Keratinocyte (primary cell): ENCODE data around the gene CUTA. TPM values are rescaled to one million over a fixed set of nuclear protein-coding genes. Genes with fewer than 3 reads are reported as not detected.

Experiments used
- DNase-seq: peaks from one replicate; pipeline ENCODE4 v3.0.0-alpha.2; 2011; ENCODE audit warnings: low read depth, missing footprints, low spot score
- FAIRE-seq: peaks from 2 replicates; lab custom pipeline; 2011; peaks lifted over from hg19 to GRCh38; lab: Jason Lieb, UNC
- H2AFZ ChIP-seq: 2 replicates; pipeline ENCODE4 v1.6.0; 2012; ENCODE audit warnings: low read length, control low read depth, inconsistent platforms; ENCODE audit not compliant: control insufficient read depth
- H3K27ac ChIP-seq: 2 replicates; pipeline ENCODE4 v1.5.1; 2011; ENCODE audit warnings: low read length; ENCODE audit not compliant: control insufficient read depth, insufficient read depth
- H3K27me3 ChIP-seq: 3 replicates; pipeline ENCODE4 v1.6.0; 2011; ENCODE audit warnings: low read length; ENCODE audit not compliant: control insufficient read depth, insufficient read depth; ENCODE audit errors: extremely low read depth
- H3K36me3 ChIP-seq, 2 experiments: 2 replicates in 1 of 2; 3 replicates in 1 of 2; pipeline ENCODE4 v1.5.1; 2011; ENCODE audit warnings: low read length in 2 of 2, mild to moderate bottlenecking in 1 of 2; ENCODE audit not compliant: control insufficient read depth in 2 of 2, insufficient read depth in 2 of 2; ENCODE audit errors: extremely low read depth in 1 of 2
- H3K4me1 ChIP-seq: 3 replicates; pipeline ENCODE4 v1.5.1; 2011; ENCODE audit warnings: low read length; ENCODE audit not compliant: control insufficient read depth, insufficient read depth; ENCODE audit errors: extremely low read depth
- H3K4me2 ChIP-seq: 3 replicates; pipeline ENCODE4 v1.6.0; 2011; ENCODE audit warnings: low read depth, low read length; ENCODE audit not compliant: control insufficient read depth, insufficient read depth; ENCODE audit errors: extremely low read depth
- H3K4me3 ChIP-seq, 3 experiments: fragments of 200-600 bp in 1 of 3; sonication (generic) in 1 of 3; 2 replicates in 2 of 3; 3 replicates in 1 of 3; pipeline ENCODE4 v1.5.1; 2011 to 2016; ENCODE audit warnings: low read length in 3 of 3, mild to moderate bottlenecking in 3 of 3, control low read depth in 2 of 3, inconsistent platforms in 1 of 3, low read depth in 1 of 3, mixed read lengths in 1 of 3, mixed run types in 1 of 3, moderate library complexity in 1 of 3; ENCODE audit not compliant: control insufficient read depth in 2 of 3, insufficient read depth in 2 of 3; ENCODE audit errors: extremely low read depth in 1 of 3
- H3K79me2 ChIP-seq: 2 replicates; pipeline ENCODE4 v1.6.0; 2012; ENCODE audit warnings: low read length; ENCODE audit not compliant: control insufficient read depth, insufficient read depth
- H3K9ac ChIP-seq: 3 replicates; pipeline ENCODE4 v1.6.0; 2011; ENCODE audit warnings: low read length; ENCODE audit not compliant: control insufficient read depth, insufficient read depth; ENCODE audit errors: extremely low read depth
- H3K9me1 ChIP-seq: 3 replicates; pipeline ENCODE4 v1.6.0; 2011; ENCODE audit warnings: low read length; ENCODE audit not compliant: control insufficient read depth, insufficient read depth; ENCODE audit errors: extremely low read depth
- H3K9me3 ChIP-seq: 2 replicates; pipeline ENCODE4 v1.5.1; 2012; ENCODE audit warnings: low read depth, low read length; ENCODE audit not compliant: control insufficient read depth
- H4K20me1 ChIP-seq: 3 replicates; pipeline ENCODE4 v1.6.0; 2011; ENCODE audit warnings: low read length; ENCODE audit not compliant: control insufficient read depth, insufficient read depth; ENCODE audit errors: extremely low read depth
- EZH2 ChIP-seq: IDR thresholded peaks from one replicate; pipeline ENCODE4 v1.6.1; 2012; ENCODE audit warnings: inconsistent platforms, mild to moderate bottlenecking, low read length, moderate library complexity
- dilution Hi-C: fragments of 300-500 bp; cut with MboI; formaldehyde crosslinking; loops from one replicate; pipeline ENCODE4 v1.7.0; 2020; ENCODE audit warnings: low sequenced_read_pairs; ENCODE audit not compliant: extremely low pct_ligation_motif_present
- polyA plus RNA-seq, 5 experiments: library from polyadenylated mRNA; depleted of rRNA in 3 of 5; stranded (reverse) in 3 of 5; stranded (forward) in 1 of 5; unstranded in 1 of 5; fragments of >200 nt; gene quantifications; 1 replicate in 1 of 5; 2 replicates in 3 of 5; 3 replicates in 1 of 5; pipeline versions ENCODE4 v1.2.1 to v1.2.3, GENCODE V29; 2011 to 2012; ENCODE audit warnings: missing spikeins in 2 of 5, low read depth in 1 of 5, low replicate concordance in 1 of 5
- TF ChIP-seq, protein P1 (sequence below), 3 experiments: IDR thresholded peaks in 1 of 3; conservative IDR thresholded peaks in 1 of 3; optimal IDR thresholded peaks in 1 of 3; 2 replicates in 2 of 3; 3 replicates in 1 of 3; pipeline versions ENCODE3 to v1.5.1; 2011; ENCODE audit warnings: low read length in 3 of 3, mild to moderate bottlenecking in 3 of 3, moderate library complexity in 2 of 3, control low read depth in 1 of 3, inconsistent platforms in 1 of 3; ENCODE audit not compliant: insufficient read depth in 2 of 3; ENCODE audit errors: extremely low read depth in 1 of 3

CUTA gene
- polyA plus RNA-seq, 1 donor (not counting 4 experiments of a cell fraction or from before 2014, with no cell fraction given): 178 TPM

DNA sequence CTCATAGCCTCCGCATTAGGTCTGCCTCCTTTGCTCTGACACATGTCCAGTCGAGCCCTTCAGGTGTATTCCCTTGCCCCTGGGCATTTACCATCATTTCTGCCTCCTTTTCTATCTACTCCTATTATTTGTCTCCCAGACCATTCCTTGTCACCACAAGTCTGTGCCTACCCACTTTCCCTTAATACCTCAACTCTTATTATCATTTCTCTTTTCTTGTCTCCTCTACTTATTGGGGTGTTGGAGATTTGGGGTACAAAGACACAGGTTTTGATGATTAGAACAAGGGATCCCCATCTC is 3.4 kb upstream of the CUTA start:
- Histone ChIP-seq H3K4me2 (no peak overlapping the region), H3K4me1 (peaks cover 27% of the 10 kb centered on the region), H3K36me3 (peaks cover 3 to 8% of the 10 kb centered on the region in 2 experiments), H3K27ac (no peak overlapping the region), H3K27me3 (no peaks in the 10 kb centered on the region), H3K9me1 (no peaks in the 10 kb centered on the region), H4K20me1 (peaks cover 4% of the 10 kb centered on the region), H3K9me3 (no peaks in the 10 kb centered on the region), H3K9ac (no peak overlapping the region), H3K4me3 (no peak overlapping the region), H3K79me2 (peaks cover 13% of the 10 kb centered on the region), H2AFZ (no peak overlapping the region)
- DNase-seq (no peak), FAIRE-seq (no peak)
- dilution Hi-C loops: no loop called here
- TF ChIP-seq, protein P1, sequence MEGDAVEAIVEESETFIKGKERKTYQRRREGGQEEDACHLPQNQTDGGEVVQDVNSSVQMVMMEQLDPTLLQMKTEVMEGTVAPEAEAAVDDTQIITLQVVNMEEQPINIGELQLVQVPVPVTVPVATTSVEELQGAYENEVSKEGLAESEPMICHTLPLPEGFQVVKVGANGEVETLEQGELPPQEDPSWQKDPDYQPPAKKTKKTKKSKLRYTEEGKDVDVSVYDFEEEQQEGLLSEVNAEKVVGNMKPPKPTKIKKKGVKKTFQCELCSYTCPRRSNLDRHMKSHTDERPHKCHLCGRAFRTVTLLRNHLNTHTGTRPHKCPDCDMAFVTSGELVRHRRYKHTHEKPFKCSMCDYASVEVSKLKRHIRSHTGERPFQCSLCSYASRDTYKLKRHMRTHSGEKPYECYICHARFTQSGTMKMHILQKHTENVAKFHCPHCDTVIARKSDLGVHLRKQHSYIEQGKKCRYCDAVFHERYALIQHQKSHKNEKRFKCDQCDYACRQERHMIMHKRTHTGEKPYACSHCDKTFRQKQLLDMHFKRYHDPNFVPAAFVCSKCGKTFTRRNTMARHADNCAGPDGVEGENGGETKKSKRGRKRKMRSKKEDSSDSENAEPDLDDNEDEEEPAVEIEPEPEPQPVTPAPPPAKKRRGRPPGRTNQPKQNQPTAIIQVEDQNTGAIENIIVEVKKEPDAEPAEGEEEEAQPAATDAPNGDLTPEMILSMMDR (optimal IDR thresholded peaks at IDR 0.05 in 1 of 3, IDR thresholded peaks at IDR 0.05 in 1 of 3, conservative IDR thresholded peaks at IDR 0.05 in 1 of 3; ENCODE audit: extremely low read depth in 1 of 3, insufficient read depth in 2 of 3, low read length in 3 of 3): no peak
- TF ChIP-seq EZH2: no peak

DNA sequence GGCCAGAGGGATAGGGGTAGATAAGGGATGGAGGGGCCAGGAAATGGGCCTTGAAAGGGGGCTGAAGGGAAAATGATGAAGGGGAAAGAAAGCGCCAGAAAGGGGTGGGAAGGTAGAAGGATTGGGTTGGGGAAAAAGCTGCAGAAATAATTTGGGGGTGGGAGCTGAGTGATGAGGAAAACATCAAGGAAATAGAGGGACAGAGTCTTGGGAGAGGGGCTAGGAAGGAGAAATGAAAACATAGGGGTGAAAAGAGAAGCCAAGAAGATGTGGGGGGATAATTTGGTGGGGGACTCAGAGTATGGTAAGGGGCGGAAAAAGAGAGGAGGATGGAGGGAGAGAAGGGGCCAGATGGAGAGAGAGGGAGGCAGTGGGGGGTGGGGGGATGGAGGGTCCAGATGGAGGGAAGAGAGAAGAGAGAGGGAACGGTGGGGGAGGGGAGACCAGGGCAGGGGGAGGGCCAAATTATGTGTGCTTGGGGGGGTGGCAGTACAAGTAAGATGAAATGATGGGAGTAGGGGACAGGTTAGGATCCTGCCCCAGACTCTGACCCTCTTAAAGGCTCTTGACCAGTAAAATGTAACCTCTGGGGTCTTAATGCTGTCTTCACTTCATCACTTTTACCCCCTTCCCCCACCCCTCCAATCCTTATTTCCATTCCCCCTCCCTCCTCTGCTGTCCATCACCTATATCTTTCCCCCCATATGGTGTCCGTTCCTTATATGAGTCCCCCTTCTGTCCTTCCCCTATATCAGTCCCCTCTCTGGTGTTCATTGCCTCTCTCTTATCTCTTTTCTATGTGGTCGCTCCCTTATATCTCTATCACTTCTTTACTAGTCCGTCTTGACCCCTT is 2.8 kb upstream of the CUTA start:
- TF ChIP-seq EZH2: no peak
- TF ChIP-seq, protein P1 (optimal IDR thresholded peaks at IDR 0.05 in 1 of 3, IDR thresholded peaks at IDR 0.05 in 1 of 3, conservative IDR thresholded peaks at IDR 0.05 in 1 of 3; ENCODE audit: extremely low read depth in 1 of 3, insufficient read depth in 2 of 3, low read length in 3 of 3): no peak
- Histone ChIP-seq H3K36me3 (peaks cover 5 to 14% of the 10 kb centered on the region in 2 experiments), H3K4me1 (peaks cover 33% of the 10 kb centered on the region), H4K20me1 (peaks cover 5% of the 10 kb centered on the region), H3K9me1 (no peaks in the 10 kb centered on the region), H3K4me3 (no peak overlapping the region), H2AFZ (no peak overlapping the region), H3K9me3 (no peaks in the 10 kb centered on the region), H3K27ac (no peak overlapping the region), H3K9ac (no peak overlapping the region), H3K4me2 (no peak overlapping the region), H3K79me2 (peaks cover 19% of the 10 kb centered on the region), H3K27me3 (no peaks in the 10 kb centered on the region)
- no peak for DNase-seq
- no peak for FAIRE-seq
- dilution Hi-C loops: no loop called here
